HepG2 (cell line): ENCODE results near the gene JAG1. TPM values are rescaled to one million over a fixed set of nuclear protein-coding genes. Genes with fewer than 3 reads are reported as not detected.

Source experiments
- ELF4 ChIP-seq: sonication (generic); formaldehyde crosslinking; IDR thresholded peaks from 2 replicates; pipeline ENCODE4 v1.5.0; 2020; ENCODE audit warnings: missing genetic modification reagents, mild to moderate bottlenecking, moderate library complexity, borderline replicate concordance
- IKZF1 ChIP-seq: fragments of 450-650 bp; IDR thresholded peaks from 2 replicates; pipeline ENCODE4 v1.7.1; 2016
- JUNB ChIP-seq: sonication (generic); formaldehyde crosslinking; IDR thresholded peaks from 2 replicates; pipeline ENCODE4 v1.8.0; 2022; ENCODE audit warnings: missing genetic modification reagents, mild to moderate bottlenecking, borderline replicate concordance
- JUND ChIP-seq: sonication (generic); formaldehyde crosslinking; IDR thresholded peaks from 2 replicates; pipeline ENCODE4 v1.8.0; 2022; ENCODE audit warnings: mild to moderate bottlenecking, missing genetic modification reagents
- KLF16 ChIP-seq, 2 experiments: sonication (generic) in 1 of 2; formaldehyde crosslinking in 1 of 2; IDR thresholded peaks; 2 replicates each; pipeline versions ENCODE4 v1.6.1 to v1.8.0; 2016 to 2023; ENCODE audit warnings: missing genetic modification reagents in 2 of 2, missing compliant biosample characterization in 1 of 2
- PHF20 ChIP-seq: sonication (generic); formaldehyde crosslinking; IDR thresholded peaks from 2 replicates; pipeline ENCODE4 v1.5.0; 2020; ENCODE audit warnings: mild to moderate bottlenecking, missing genetic modification reagents
- PLSCR1 ChIP-seq: sonication (generic); formaldehyde crosslinking; IDR thresholded peaks from 2 replicates; pipeline ENCODE4 v1.5.0; 2020; ENCODE audit warnings: missing genetic modification reagents, mild to moderate bottlenecking, borderline replicate concordance
- SIN3A ChIP-seq: IDR thresholded peaks from 2 replicates; pipeline ENCODE4 v1.6.1; 2011; ENCODE audit warnings: low read depth, mild to moderate bottlenecking, control low read depth, low read length, borderline replicate concordance
- SNAI1 ChIP-seq: sonication (generic); formaldehyde crosslinking; IDR thresholded peaks from 2 replicates; pipeline ENCODE4 v1.5.0; 2020; ENCODE audit warnings: mild to moderate bottlenecking, missing genetic modification reagents, borderline replicate concordance
- SP4 ChIP-seq: sonication (generic); formaldehyde crosslinking; IDR thresholded peaks from 2 replicates; pipeline ENCODE4 v1.8.1; 2023; ENCODE audit warnings: mild to moderate bottlenecking, missing genetic modification reagents
- ZFX ChIP-seq: sonication (generic); formaldehyde crosslinking; IDR thresholded peaks from 2 replicates; pipeline ENCODE4 v1.4.0; 2020; ENCODE audit warnings: mild to moderate bottlenecking, low read depth, missing genetic modification reagents, moderate library complexity
- ZNF20 ChIP-seq: sonication (generic); formaldehyde crosslinking; IDR thresholded peaks from 2 replicates; pipeline ENCODE4 v1.4.0; 2020; ENCODE audit warnings: mild to moderate bottlenecking, moderate library complexity, missing genetic modification reagents
- ZNF333 ChIP-seq: sonication (generic); formaldehyde crosslinking; IDR thresholded peaks from 2 replicates; pipeline ENCODE4 v1.4.0; 2020; ENCODE audit warnings: mild to moderate bottlenecking, missing genetic modification reagents, borderline replicate concordance
- ZNF33A ChIP-seq: sonication (generic); formaldehyde crosslinking; IDR thresholded peaks from 2 replicates; pipeline ENCODE4 v1.5.1; 2020; ENCODE audit warnings: missing genetic modification reagents, mild to moderate bottlenecking, moderate library complexity, borderline replicate concordance
- ZNF354B ChIP-seq: sonication (generic); formaldehyde crosslinking; IDR thresholded peaks from 2 replicates; pipeline ENCODE4 v1.8.0; 2022; ENCODE audit warnings: mild to moderate bottlenecking, missing genetic modification reagents
- ZNF441 ChIP-seq: sonication (generic); formaldehyde crosslinking; IDR thresholded peaks from 2 replicates; pipeline ENCODE4 v1.7.0; 2021; ENCODE audit warnings: missing genetic modification reagents, borderline replicate concordance
- ZNF503 ChIP-seq: sonication (generic); formaldehyde crosslinking; IDR thresholded peaks from 2 replicates; pipeline ENCODE4 v1.4.0; 2020; ENCODE audit warnings: missing genetic modification reagents
- ZNF615 ChIP-seq: sonication (generic); formaldehyde crosslinking; IDR thresholded peaks from 2 replicates; pipeline ENCODE4 v1.5.0; 2020; ENCODE audit warnings: mild to moderate bottlenecking, missing genetic modification reagents, borderline replicate concordance
- ZNF883 ChIP-seq: sonication (generic); formaldehyde crosslinking; IDR thresholded peaks from 2 replicates; pipeline ENCODE4 v1.5.1; 2020; ENCODE audit warnings: mild to moderate bottlenecking, missing genetic modification reagents; ENCODE audit errors: not compliant biosample characterization
- polyA plus RNA-seq, 8 experiments: library from polyadenylated mRNA; depleted of rRNA in 3 of 8; stranded (reverse) in 7 of 8; unstranded in 1 of 8; fragments of >200 nt; fragmentation: Illumina TruSeq in 4 of 8; extraction: Trizol in 4 of 8; gene quantifications; 2 replicates each; pipeline versions ENCODE4 v1.2.1 to v1.2.3, GENCODE V29; 2011 to 2016; ENCODE audit warnings: low read depth in 4 of 8, missing spikeins in 1 of 8, mixed read lengths in 1 of 8; ENCODE audit not compliant: insufficient read depth in 1 of 8
- total RNA-seq, 5 experiments: library from RNA; depleted of rRNA; stranded (reverse); fragments of >200 nt; fragmentation: Illumina TruSeq; extraction: Trizol; gene quantifications; 2 replicates each; pipeline ENCODE4 v1.2.3, GENCODE V29; 2016; ENCODE audit warnings: low read depth in 1 of 5
- TF ChIP-seq, protein P1 (sequence below): sonication (generic); formaldehyde crosslinking; IDR thresholded peaks from 2 replicates; pipeline ENCODE4 v1.4.0; 2020; ENCODE audit warnings: low read depth, missing genetic modification reagents
- TF ChIP-seq, protein P2 (sequence below): conservative IDR thresholded peaks from 2 replicates; pipeline ENCODE4 v1.6.1; 2018; ENCODE audit warnings: missing genetic modification reagents

Gene JAG1
- total and polyA plus RNA-seq, 2 of the 13 experiments (the other 11 are each of a cell fraction or from before 2014, with no cell fraction given) = 47.1 to 56.3 TPM

DNA sequence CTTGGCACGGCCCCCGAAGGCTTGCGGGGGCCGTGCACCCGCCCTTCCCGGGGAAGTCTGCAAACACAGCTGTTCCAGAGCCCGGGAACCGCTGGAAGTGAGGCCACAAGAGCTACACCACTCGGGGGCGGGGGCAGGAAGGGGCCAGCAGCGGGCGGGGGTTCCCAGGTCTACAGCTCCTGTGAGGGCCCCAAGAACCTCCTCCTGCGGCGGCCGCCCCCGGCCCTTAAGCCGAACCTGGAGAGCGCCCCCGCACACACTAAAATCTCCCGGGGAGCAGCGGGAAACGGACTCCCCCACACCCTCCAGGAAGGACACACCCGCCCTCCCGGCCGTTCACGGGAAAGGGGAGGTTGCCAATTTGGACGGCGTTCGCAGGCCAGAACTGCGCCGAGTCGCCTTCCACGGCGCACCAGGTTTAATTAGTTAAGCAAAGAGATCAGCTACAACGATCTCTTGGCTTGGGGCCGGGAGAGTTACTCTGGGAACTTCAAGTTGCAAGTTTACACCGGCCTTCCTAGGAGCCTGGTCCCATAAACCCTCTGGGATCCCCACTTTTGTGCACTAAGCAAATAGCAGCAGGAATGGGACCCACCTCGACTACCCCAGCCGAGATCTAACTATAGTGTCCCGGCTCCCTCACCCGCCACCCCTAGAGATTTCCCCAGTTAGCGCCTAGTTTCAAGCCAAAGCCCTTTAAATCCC, 1.7 kb downstream of the JAG1 start (continued):
- TF ChIP-seq ZFX (CRISPR knock-in tag) = no peak
- no peak for TF ChIP-seq ZNF441 (CRISPR knock-in tag)
- no peak; the same call in 1 of the 2 replicates for TF ChIP-seq SP4 (CRISPR knock-in tag)
- TF ChIP-seq, protein P1, sequence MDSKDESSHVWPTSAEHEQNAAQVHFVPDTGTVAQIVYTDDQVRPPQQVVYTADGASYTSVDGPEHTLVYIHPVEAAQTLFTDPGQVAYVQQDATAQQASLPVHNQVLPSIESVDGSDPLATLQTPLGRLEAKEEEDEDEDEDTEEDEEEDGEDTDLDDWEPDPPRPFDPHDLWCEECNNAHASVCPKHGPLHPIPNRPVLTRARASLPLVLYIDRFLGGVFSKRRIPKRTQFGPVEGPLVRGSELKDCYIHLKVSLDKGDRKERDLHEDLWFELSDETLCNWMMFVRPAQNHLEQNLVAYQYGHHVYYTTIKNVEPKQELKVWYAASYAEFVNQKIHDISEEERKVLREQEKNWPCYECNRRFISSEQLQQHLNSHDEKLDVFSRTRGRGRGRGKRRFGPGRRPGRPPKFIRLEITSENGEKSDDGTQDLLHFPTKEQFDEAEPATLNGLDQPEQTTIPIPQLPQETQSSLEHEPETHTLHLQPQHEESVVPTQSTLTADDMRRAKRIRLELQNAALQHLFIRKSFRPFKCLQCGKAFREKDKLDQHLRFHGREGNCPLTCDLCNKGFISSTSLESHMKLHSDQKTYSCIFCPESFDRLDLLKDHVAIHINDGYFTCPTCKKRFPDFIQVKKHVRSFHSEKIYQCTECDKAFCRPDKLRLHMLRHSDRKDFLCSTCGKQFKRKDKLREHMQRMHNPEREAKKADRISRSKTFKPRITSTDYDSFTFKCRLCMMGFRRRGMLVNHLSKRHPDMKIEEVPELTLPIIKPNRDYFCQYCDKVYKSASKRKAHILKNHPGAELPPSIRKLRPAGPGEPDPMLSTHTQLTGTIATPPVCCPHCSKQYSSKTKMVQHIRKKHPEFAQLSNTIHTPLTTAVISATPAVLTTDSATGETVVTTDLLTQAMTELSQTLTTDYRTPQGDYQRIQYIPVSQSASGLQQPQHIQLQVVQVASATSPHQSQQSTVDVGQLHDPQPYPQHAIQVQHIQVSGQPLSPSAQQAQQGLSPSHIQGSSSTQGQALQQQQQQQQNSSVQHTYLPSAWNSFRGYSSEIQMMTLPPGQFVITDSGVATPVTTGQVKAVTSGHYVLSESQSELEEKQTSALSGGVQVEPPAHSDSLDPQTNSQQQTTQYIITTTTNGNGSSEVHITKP (CRISPR knock-in tag) = no peak
- TF ChIP-seq ZNF883 (CRISPR knock-in tag) = no peak
- TF ChIP-seq SNAI1 (CRISPR knock-in tag) = no peak
- TF ChIP-seq ZNF33A (CRISPR knock-in tag) = no peak
- 0 out of 2 replicates have a peak, but pooled peaks have one; percentile 8 for TF ChIP-seq ZNF20 (CRISPR knock-in tag)
- TF ChIP-seq ELF4 (CRISPR knock-in tag) = no peak
- TF ChIP-seq, protein P2, sequence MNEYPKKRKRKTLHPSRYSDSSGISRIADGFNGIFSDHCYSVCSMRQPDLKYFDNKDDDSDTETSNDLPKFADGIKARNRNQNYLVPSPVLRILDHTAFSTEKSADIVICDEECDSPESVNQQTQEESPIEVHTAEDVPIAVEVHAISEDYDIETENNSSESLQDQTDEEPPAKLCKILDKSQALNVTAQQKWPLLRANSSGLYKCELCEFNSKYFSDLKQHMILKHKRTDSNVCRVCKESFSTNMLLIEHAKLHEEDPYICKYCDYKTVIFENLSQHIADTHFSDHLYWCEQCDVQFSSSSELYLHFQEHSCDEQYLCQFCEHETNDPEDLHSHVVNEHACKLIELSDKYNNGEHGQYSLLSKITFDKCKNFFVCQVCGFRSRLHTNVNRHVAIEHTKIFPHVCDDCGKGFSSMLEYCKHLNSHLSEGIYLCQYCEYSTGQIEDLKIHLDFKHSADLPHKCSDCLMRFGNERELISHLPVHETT = no peak
- peak; percentile 7; the same call in 1 of the 2 replicates for TF ChIP-seq ZNF615
- no peak for TF ChIP-seq IKZF1
- no peak; the same call in 1 of the 2 replicates for TF ChIP-seq ZNF333 (CRISPR knock-in tag)
- no peak for TF ChIP-seq ZNF503
- no peak for TF ChIP-seq PLSCR1 (CRISPR knock-in tag)
- TF ChIP-seq JUND (CRISPR knock-in tag) = no peak
- peak; percentile 62; the same call in 1 of the 2 replicates for TF ChIP-seq ZNF354B (CRISPR knock-in tag)
- 0 out of 2 replicates have a peak, but pooled peaks have one; percentile 17 for TF ChIP-seq PHF20 (CRISPR knock-in tag)
- 0 out of 4 replicates have a peak, but pooled peaks have one; percentile 15 to 52 for TF ChIP-seq KLF16 (CRISPR knock-in tag; IDR thresholded peaks at IDR 0.05)
- TF ChIP-seq SIN3A = peak; percentile 83; the same call in 1 of the 2 replicates
- TF ChIP-seq JUNB = 0 out of 2 replicates have a peak, but pooled peaks have one; percentile 1
